GM21390 (cell line): ENCODE results near the gene LCMT1.
"Not testable (repeated sequence)": the region's sequence is repeated elsewhere in the genome, so short reads cannot be mapped to it uniquely, and the experiment has no call there.

Experiments
- ATAC-seq: cut with Tn5 transposase; IDR thresholded peaks from one replicate; pipeline ENCODE4 v1.9.1; 2021; ENCODE audit not compliant: unreplicated experiment

LCMT1 gene

GRCh38 chr16:25138130-25138529 is 26.6 kb downstream of the LCMT1 start:
- no peak for ATAC-seq

GRCh38 chr16:25140459-25140858 is 28.9 kb downstream of the LCMT1 start:
- ATAC-seq = no peak

GRCh38 chr16:25141648-25142047 is 30.1 kb downstream of the LCMT1 start:
- no peak for ATAC-seq

GRCh38 chr16:25143928-25144327 is 32.4 kb downstream of the LCMT1 start:
- ATAC-seq = no peak

- ATAC-seq = no peak
Observed at GRCh38 chr16:25148568-25149215, 37.1 kb downstream of the LCMT1 start.

GRCh38 chr16:25151996-25152395 is 40.5 kb downstream of the LCMT1 start:
- no peak for ATAC-seq

GRCh38 chr16:25155553-25156460 is 44.3 kb downstream of the LCMT1 start:
- no peak for ATAC-seq

- ATAC-seq = no peak
Observed at GRCh38 chr16:25157271-25157875, 45.8 kb downstream of the LCMT1 start.

GRCh38 chr16:25158401-25158800 is 46.9 kb downstream of the LCMT1 start:
- ATAC-seq = no peak

GRCh38 chr16:25161753-25162367 is 50.3 kb downstream of the LCMT1 start:
- ATAC-seq = no peak

- no peak for ATAC-seq
Observed at GRCh38 chr16:25163683-25164082, 52.1 kb downstream of the LCMT1 start.

GRCh38 chr16:25165284-25165683 is 53.7 kb downstream of the LCMT1 start:
- ATAC-seq = no peak

GRCh38 chr16:25167920-25168319 is 56.4 kb downstream of the LCMT1 start:
- ATAC-seq = not testable (repeated sequence)

GRCh38 chr16:25171390-25171789 is 59.8 kb downstream of the LCMT1 start:
- ATAC-seq = no peak

- ATAC-seq = no peak
Observed at GRCh38 chr16:25172831-25173230, 61.3 kb downstream of the LCMT1 start.

- ATAC-seq = no peak
Observed at GRCh38 chr16:25174285-25174684, 62.7 kb downstream of the LCMT1 start.

- no peak for ATAC-seq
Observed at GRCh38 chr16:25176136-25176535, 64.6 kb downstream of the LCMT1 start.

- ATAC-seq = no peak
Observed at GRCh38 chr16:25177512-25177830, 65.9 kb downstream of the LCMT1 start.

- no peak for ATAC-seq
Observed at GRCh38 chr16:25177831-25178688, 66.5 kb downstream of the LCMT1 start.

- ATAC-seq = not testable (repeated sequence)
Observed at GRCh38 chr16:25181236-25181635, 69.7 kb downstream of the LCMT1 start.

GRCh38 chr16:25184771-25185170 is 73.2 kb downstream of the LCMT1 start:
- no peak for ATAC-seq
